ENCODE measurements around the gene LYSMD3.
A peak's percentile ranks its signal among the peaks of the same experiment; 100 is the strongest.

The LYSMD3 gene

GRCh38 chr5:90474235-90475107, 54.9 kb downstream of the LYSMD3 start, which contains the start of the genes MBLAC2 and POLR3G:
MBLAC2 (minus strand) TSS chr5:90474771; CDS start chr5:90474292, 479 bp downstream.
POLR3G (plus strand) TSS chr5:90474864; CDS start chr5:90485568, 10,704 bp downstream.
- Histone ChIP-seq H3K27me3 (ENCODE audit: insufficient read depth, low read length, poor library complexity, severe bottlenecking) (no peaks in the 10 kb centered on the region), H2AFZ (ENCODE audit: low read length) (peak within 1 kb of the TSS; percentile 92), H3K9me2 (replicated peaks; ENCODE audit: low read depth, low read length) (no peaks in the 10 kb centered on the region), H4K20me1 (ENCODE audit: insufficient read depth, low read length, poor library complexity, severe bottlenecking) (peaks cover 8% of the 10 kb centered on the region), H3K79me2 (ENCODE audit: insufficient read depth, low read length) (peaks cover 24% of the 10 kb centered on the region), H3K9me3 (ENCODE audit: insufficient read depth, low read depth, low read length) (no peaks in the 10 kb centered on the region), H3K4me2 (ENCODE audit: low read depth, low read length, poor library complexity, severe bottlenecking) (peak within 1 kb of the TSS; percentile 78), H3K4me3 (ENCODE audit: low read length, poor library complexity, severe bottlenecking) (peak within 1 kb of the TSS; percentile 87), H3F3A (ENCODE audit: low read depth) (no peaks in the 10 kb centered on the region), H3K36me3 (ENCODE audit: insufficient read depth, low read length) (no peaks in the 10 kb centered on the region), H3K9ac (ENCODE audit: low read depth, low read length, poor library complexity, severe bottlenecking) (peak within 1 kb of the TSS; percentile 74), H3K4me1 (ENCODE audit: insufficient read depth, low read length, poor library complexity, severe bottlenecking) (peaks cover 25% of the 10 kb centered on the region)
- peak; percentile 24; the same call in 1 of the 2 replicates for TF ChIP-seq CTCF (conservative IDR thresholded peaks at IDR 0.05; ENCODE audit: low read length)
- TF ChIP-seq EZH2phosphoT487 (IDR thresholded peaks at IDR 0.05; ENCODE audit: borderline replicate concordance): no peak

GRCh38 chr5:90473396-90474234, 55.8 kb downstream of the LYSMD3 start:
- H3K4me3 ChIP-seq (ENCODE audit: low read length, poor library complexity, severe bottlenecking): peak overlapping the region; percentile 87
- no peaks in the 10 kb centered on the region for H3K36me3 ChIP-seq (ENCODE audit: insufficient read depth, low read length)
- H3K4me2 ChIP-seq (ENCODE audit: low read depth, low read length, poor library complexity, severe bottlenecking): peak overlapping the region; percentile 78
- peak overlapping the region; percentile 77 for H2AFZ ChIP-seq (ENCODE audit: low read length)
- H3K27me3 ChIP-seq (ENCODE audit: insufficient read depth, low read length, poor library complexity, severe bottlenecking): no peaks in the 10 kb centered on the region
- H4K20me1 ChIP-seq (ENCODE audit: insufficient read depth, low read length, poor library complexity, severe bottlenecking): peaks cover 8% of the 10 kb centered on the region
- no peaks in the 10 kb centered on the region for H3K9me3 ChIP-seq (ENCODE audit: insufficient read depth, low read depth, low read length)
- H3K9ac ChIP-seq (ENCODE audit: low read depth, low read length, poor library complexity, severe bottlenecking): peak overlapping the region; percentile 74
- H3K9me2 ChIP-seq (replicated peaks; ENCODE audit: low read depth, low read length): no peaks in the 10 kb centered on the region
- no peak for TF ChIP-seq EZH2phosphoT487 (IDR thresholded peaks at IDR 0.05; ENCODE audit: borderline replicate concordance)
- no peak for TF ChIP-seq CTCF (conservative IDR thresholded peaks at IDR 0.05; ENCODE audit: low read length)
- H3F3A ChIP-seq (ENCODE audit: low read depth): no peaks in the 10 kb centered on the region
- H3K79me2 ChIP-seq (ENCODE audit: insufficient read depth, low read length): peaks cover 24% of the 10 kb centered on the region
- peaks cover 25% of the 10 kb centered on the region for H3K4me1 ChIP-seq (ENCODE audit: insufficient read depth, low read length, poor library complexity, severe bottlenecking)

- no peak for TF ChIP-seq CTCF (conservative IDR thresholded peaks at IDR 0.05; ENCODE audit: low read length)
- TF ChIP-seq EZH2phosphoT487 (IDR thresholded peaks at IDR 0.05; ENCODE audit: borderline replicate concordance): no peak
- Histone ChIP-seq H3K4me1 (ENCODE audit: insufficient read depth, low read length, poor library complexity, severe bottlenecking) (peaks cover 25% of the 10 kb centered on the region), H3K27me3 (ENCODE audit: insufficient read depth, low read length, poor library complexity, severe bottlenecking) (no peaks in the 10 kb centered on the region), H2AFZ (ENCODE audit: low read length) (no peak overlapping the region), H3K4me2 (ENCODE audit: low read depth, low read length, poor library complexity, severe bottlenecking) (peak overlapping the region; percentile 78), H3K79me2 (ENCODE audit: insufficient read depth, low read length) (peaks cover 24% of the 10 kb centered on the region), H3K9me3 (ENCODE audit: insufficient read depth, low read depth, low read length) (no peaks in the 10 kb centered on the region), H4K20me1 (ENCODE audit: insufficient read depth, low read length, poor library complexity, severe bottlenecking) (peaks cover 8% of the 10 kb centered on the region), H3F3A (ENCODE audit: low read depth) (no peaks in the 10 kb centered on the region), H3K9me2 (replicated peaks; ENCODE audit: low read depth, low read length) (no peaks in the 10 kb centered on the region), H3K9ac (ENCODE audit: low read depth, low read length, poor library complexity, severe bottlenecking) (peak overlapping the region; percentile 74), H3K36me3 (ENCODE audit: insufficient read depth, low read length) (no peaks in the 10 kb centered on the region), H3K4me3 (ENCODE audit: low read length, poor library complexity, severe bottlenecking) (peak overlapping the region; percentile 87)
Observed at GRCh38 chr5:90472783-90473395, 56.5 kb downstream of the LYSMD3 start.
